Measurements from ENCODE around the gene PPP1CC. TPM values are rescaled to one million over a fixed set of nuclear protein-coding genes. Genes with fewer than 3 reads are reported as not detected.

PPP1CC gene
- total RNA-seq, 3 donors from 2014 or later (not counting 1 experiment from before 2014, with no cell fraction given): 114 to 121 (median 117) TPM

DNA sequence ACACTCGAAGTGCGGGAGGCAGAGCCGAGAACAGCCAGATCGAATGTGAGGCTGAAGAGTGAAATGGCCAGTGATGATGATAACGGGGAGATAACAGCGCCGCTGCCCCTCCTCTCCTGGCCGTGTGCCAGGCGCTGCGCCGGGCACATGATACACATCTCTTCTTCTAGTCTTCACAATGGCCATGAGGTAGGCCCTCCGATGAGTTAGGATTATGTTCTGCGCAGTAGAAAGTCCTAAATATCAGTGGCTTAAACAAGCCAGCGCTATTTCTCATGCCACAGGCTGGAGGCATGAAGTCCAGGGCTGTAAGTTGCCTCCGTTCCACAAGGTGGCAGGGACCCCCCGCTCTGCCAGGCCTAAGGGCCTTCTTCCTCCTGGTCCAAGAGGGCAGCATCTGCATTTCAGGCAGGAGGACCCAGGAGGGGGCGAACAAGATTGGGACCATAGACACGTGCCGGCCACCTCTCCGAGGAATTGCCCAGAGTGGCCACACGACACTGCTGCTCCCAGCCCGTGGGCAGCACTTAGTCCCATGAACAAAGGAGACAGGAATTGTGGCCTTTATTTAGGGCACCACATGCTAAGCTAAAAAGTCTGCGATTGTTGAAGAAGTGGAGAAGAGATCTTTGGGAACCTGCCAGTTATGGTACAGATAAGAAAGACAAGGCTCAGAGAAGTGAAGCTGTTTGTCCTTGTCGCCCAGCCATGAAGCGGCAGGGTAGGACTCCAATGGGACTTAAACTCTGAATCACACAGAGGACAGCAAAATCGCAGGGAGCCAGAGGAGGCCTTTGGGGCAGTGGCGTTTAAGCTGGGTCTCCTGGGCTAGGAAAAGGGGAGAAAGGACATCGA is 42.9 kb downstream of the PPP1CC start:
- intact Hi-C loops (cut with micrococcal nuclease): loop anchor here (5.0 kb wide), 2 partner anchors 98 to 233 kb away; partner anchors contain the start of genes FAM216A and GPN3
- no peaks in the 10 kb centered on the region for H3K9me3 Mint-ChIP-seq
- Histone ChIP-seq H3K4me3 (ENCODE audit: low read length) (no peak overlapping the region), H3K27me3 (ENCODE audit: control insufficient read depth, insufficient read depth, low read length) (no peaks in the 10 kb centered on the region), H3K9me3 (ENCODE audit: control insufficient read depth, insufficient read depth, low read length) (no peaks in the 10 kb centered on the region), H3K4me1 (ENCODE audit: control insufficient read depth, insufficient read depth, low read length) (peaks cover 16% of the 10 kb centered on the region), H3K27ac (ENCODE audit: low read length) (no peak overlapping the region), H3K36me3 (ENCODE audit: control insufficient read depth, insufficient read depth, low read length) (no peaks in the 10 kb centered on the region)
- no peak overlapping the region for H3K27ac Mint-ChIP-seq
- H3K36me3 Mint-ChIP-seq: no peaks in the 10 kb centered on the region
- no peak overlapping the region for H3K4me3 Mint-ChIP-seq
- WGBS (ENCODE audit: insufficient coverage): 94% methylated on average over 28 of the region's 28 CpGs
- no peak for TF ChIP-seq CTCF (IDR thresholded peaks at IDR 0.05)
- ATAC-seq (no peak), DNase-seq (no peak)
- H3K27me3 Mint-ChIP-seq (ENCODE audit: low read depth in 2 of 2): no peaks in the 10 kb centered on the region
- H3K4me1 Mint-ChIP-seq: peaks cover 6 to 16% of the 10 kb centered on the region in 2 donors

DNA sequence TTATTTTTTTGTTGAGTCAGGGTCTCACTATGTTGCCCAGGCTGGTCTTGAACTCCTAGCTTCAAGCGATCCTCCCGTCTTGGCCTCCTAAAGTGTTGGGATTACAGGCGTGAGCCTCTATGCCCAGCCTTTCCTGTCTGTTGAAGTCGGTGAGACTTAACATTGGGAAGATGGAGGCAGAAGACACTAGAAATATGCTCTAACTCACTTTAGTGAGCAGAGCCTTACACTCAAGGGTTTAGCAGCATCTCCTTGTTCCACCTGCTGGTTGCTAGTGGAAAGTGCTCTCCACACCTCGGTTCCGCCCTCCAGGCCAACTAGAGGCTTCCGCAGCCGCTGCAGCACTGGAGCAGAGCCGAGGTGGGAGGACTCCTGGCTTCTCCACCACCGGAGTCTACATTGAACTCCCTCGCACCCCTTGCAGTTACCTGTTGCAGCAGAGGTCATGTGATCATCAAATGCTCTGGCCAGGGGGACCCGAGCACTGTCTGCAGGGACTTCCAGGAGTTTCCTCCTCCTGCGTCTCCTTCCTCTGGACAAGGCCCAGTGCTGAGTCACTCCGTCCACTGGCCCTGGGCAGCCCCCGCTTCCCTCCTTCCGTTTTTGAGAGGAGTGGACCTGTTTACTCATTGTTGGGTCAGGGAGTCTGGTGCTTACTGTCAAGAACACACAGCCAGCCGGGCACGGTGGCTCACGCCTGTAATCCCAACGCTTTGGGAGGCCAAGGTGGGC is 44.4 kb downstream of the PPP1CC start:
- no peak overlapping the region for H3K4me3 ChIP-seq (ENCODE audit: low read length)
- WGBS (ENCODE audit: insufficient coverage): 37% methylated on average over 20 of the region's 20 CpGs
- Mint-ChIP-seq H3K27ac (peak overlapping the region; percentile 34 to 65), H3K4me1 (peaks cover 6 to 16% of the 10 kb centered on the region in 2 donors), H3K9me3 (no peaks in the 10 kb centered on the region), H3K4me3 (no peak overlapping the region), H3K27me3 (ENCODE audit: low read depth in 2 of 2) (no peaks in the 10 kb centered on the region), H3K36me3 (no peaks in the 10 kb centered on the region)
- DNase-seq (peak; percentile 61 to 90), ATAC-seq (peak; percentile 93 to 100 (median 99))
- peaks cover 28% of the 10 kb centered on the region for H3K4me1 ChIP-seq (ENCODE audit: control insufficient read depth, insufficient read depth, low read length)
- H3K27ac ChIP-seq (ENCODE audit: low read length): no peak overlapping the region
- H3K27me3 ChIP-seq (ENCODE audit: control insufficient read depth, insufficient read depth, low read length): no peaks in the 10 kb centered on the region
- intact Hi-C loops (cut with micrococcal nuclease): loop anchor here (1.0 to 5.0 kb wide), 6 partner anchors 9 to 248 kb away; partner anchors contain the start of genes ARPC3, FAM216A, GPN3 and HVCN1
- peak; percentile 86 for TF ChIP-seq CTCF (IDR thresholded peaks at IDR 0.05)
- H3K9me3 ChIP-seq (ENCODE audit: control insufficient read depth, insufficient read depth, low read length): no peaks in the 10 kb centered on the region
- no peaks in the 10 kb centered on the region for H3K36me3 ChIP-seq (ENCODE audit: control insufficient read depth, insufficient read depth, low read length)

DNA sequence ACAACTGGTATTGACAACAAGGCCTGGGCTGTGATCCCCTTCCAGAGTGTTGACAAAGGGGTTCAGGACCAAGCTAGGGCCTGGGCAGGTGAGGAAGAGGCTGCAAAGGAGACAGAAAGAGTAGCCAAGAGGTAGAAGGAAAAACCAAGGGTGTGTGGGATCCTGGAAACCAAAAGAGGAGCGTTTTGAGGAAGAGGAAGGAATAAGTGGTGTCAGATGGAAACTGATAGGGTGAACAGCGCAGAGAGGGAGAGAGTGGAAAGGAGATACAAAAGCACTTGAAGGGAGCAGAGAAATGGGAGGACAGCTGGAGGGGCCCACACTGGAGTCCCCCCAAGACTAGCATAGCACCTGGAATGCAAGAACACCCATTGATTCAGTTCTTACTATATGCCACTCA is 45.5 kb downstream of the PPP1CC start:
- Mint-ChIP-seq H3K4me3 (no peak overlapping the region), H3K27ac (peak overlapping the region in 1 of 2 donors; percentile 10), H3K36me3 (no peaks in the 10 kb centered on the region), H3K9me3 (no peaks in the 10 kb centered on the region), H3K27me3 (ENCODE audit: low read depth in 2 of 2) (no peaks in the 10 kb centered on the region), H3K4me1 (peaks cover 6 to 16% of the 10 kb centered on the region in 2 donors)
- peaks cover 28% of the 10 kb centered on the region for H3K4me1 ChIP-seq (ENCODE audit: control insufficient read depth, insufficient read depth, low read length)
- intact Hi-C loops (cut with micrococcal nuclease): loop anchor here (5.0 kb wide), 2 partner anchors 95 to 230 kb away; partner anchors contain the start of genes FAM216A and GPN3
- no peak for DNase-seq
- H3K27ac ChIP-seq (ENCODE audit: low read length): no peak overlapping the region
- no peak overlapping the region for H3K4me3 ChIP-seq (ENCODE audit: low read length)
- WGBS (ENCODE audit: insufficient coverage): 63% methylated on average over 2 of the region's 2 CpGs
- no peaks in the 10 kb centered on the region for H3K9me3 ChIP-seq (ENCODE audit: control insufficient read depth, insufficient read depth, low read length)
- ATAC-seq: no peak
- TF ChIP-seq CTCF (IDR thresholded peaks at IDR 0.05): no peak
- H3K27me3 ChIP-seq (ENCODE audit: control insufficient read depth, insufficient read depth, low read length): no peaks in the 10 kb centered on the region
- H3K36me3 ChIP-seq (ENCODE audit: control insufficient read depth, insufficient read depth, low read length): no peaks in the 10 kb centered on the region

Data from natural killer cell (primary cell).